Stimulated activated CD4-positive, alpha-beta T cell treated with anti-CD3 and anti-CD28 coated beads, Interleukin-15, amount 100 ng/mL, for 24 hours (primary cell): Measurements from ENCODE around the gene ATAD3B.
"Not testable (repeated sequence)": the region's sequence is repeated elsewhere in the genome, so short reads cannot be mapped to it uniquely, and the experiment has no call there.

Source experiments
- DNase-seq: peaks from one replicate; pipeline ENCODE4 v3.0.0-alpha.2; 2020

The ATAD3B gene

GRCh38 chr1:1482856-1483255, 11.3 kb downstream of the ATAD3B start:
- no peak for DNase-seq

DNA sequence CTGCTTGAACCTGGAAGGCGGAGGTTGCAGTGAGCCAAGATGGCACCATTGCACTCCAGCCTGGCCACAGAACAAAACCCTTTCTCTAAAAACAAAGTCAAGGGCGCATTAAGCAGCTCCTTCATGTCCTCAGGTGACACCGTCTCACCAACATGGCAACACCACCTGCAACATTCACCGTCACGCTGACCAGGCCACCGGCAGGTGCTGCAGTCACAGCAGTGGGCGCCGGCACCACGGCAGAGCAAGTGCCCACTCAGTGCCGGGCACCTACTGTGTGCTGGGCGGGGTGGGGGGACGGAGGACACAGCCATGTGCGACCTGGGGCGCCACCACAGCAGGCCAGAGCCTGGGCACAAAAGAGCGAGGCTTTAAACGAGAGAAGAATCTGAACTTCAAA, 12.1 kb downstream of the ATAD3B start:
- DNase-seq: no peak

DNA sequence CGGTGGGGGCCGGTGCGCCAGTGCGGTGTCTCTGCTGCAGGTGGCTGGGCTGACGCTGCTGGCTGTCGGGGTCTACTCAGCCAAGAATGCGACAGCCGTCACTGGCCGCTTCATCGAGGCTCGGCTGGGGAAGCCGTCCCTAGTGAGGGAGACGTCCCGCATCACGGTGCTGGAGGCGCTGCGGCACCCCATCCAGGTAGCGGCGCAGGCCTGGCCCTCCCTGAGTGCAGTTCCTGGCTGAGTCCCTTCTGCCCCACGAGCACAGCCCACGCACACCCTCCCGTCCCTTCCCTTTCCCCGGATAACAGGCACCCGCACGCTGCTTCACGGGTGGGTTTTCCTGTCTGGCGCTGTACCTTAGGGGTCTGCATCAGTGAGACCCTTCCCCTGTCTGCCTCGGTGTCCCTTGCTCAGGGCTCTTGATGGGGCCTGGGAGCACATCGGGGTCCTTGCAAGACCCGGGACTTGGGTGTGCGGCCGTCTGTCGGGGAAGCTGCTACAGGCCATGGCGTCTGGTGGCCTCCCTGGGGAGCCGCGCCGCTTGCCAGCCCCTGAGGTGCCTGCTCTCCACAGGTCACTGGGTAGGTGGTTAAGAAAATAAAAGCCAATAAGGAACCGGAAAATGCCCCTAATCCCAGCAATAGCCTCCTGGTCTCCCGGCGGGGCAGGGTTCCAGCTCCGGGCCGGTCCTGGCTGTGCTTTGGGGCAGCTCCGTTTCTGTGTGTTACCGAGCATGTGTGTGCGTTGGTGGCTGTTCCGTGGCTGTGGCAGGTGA, 13.6 kb downstream of the ATAD3B start:
- DNase-seq: not testable (repeated sequence)

DNA sequence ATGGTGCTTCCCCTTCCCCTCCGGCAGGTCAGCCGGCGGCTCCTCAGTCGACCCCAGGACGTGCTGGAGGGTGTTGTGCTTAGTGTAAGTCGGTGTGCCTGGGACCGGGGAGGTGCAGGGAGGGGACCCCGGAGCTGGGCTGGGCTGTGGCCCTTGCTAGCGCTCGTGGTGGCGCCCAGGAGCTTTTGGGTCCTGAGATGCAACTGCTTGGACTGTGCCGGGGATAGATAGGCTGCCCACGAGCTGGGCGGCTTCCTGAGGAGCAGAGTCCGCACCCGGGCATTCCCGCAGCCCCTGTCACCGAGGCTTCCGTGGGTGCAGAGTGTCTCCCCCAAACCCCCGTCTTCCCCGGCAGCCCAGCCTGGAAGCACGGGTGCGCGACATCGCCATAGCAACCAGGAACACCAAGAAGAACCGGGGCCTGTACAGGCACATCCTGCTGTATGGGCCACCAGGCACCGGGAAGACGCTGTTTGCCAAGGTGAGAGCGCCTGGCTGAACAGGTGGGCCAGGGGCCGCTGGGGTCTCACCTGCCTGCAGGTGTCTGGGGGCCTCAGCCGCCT, 14.3 kb downstream of the ATAD3B start:
- DNase-seq: not testable (repeated sequence)

- DNase-seq: no peak
Observed at GRCh38 chr1:1487701-1488100, 16.1 kb downstream of the ATAD3B start.

DNA sequence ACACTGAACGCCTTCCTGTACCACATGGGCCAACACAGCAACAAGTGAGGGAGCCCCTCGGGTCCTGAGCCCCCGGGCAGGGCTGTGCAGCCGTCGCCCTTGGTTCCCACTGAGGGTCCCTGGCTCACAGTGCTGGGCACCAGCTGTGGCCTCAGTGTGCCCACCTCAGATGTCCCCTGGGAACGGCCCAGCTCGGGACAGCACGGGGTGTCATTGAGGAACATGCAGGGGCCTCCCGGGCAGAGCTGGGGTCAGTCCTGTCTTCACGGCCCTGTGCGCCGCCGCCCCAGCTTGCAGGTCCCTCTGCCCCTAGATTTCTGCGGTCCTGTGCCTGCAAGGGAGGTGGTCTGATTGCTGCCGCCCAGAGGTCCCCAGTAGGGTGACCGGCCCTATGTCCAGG, 17.7 kb downstream of the ATAD3B start:
- no peak for DNase-seq

DNA sequence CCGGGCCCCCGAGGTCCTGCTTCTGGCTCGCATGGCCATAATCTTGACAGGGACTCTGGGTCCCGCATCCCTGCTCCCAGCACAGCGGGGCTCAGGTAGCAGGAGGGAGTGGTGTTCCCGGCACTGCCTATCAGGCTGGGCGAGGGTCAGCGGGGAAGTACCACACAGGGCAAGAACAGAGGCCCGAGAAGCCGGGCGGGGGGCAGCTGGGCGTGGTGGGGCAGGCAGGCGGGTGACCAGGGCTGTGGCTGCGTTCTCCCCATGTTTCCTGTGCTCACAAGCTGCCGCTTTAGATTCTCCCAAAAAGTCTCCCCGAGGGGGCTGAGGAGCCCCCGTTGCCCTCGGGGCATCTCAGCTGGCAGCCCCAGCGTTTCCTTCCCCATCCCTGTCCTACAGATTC, 18.3 kb downstream of the ATAD3B start:
- DNase-seq: no peak

- no peak for DNase-seq
Observed at GRCh38 chr1:1490633-1491230, 19.2 kb downstream of the ATAD3B start.

- no peak for DNase-seq
Observed at GRCh38 chr1:1491601-1492000, 20.0 kb downstream of the ATAD3B start.

DNA sequence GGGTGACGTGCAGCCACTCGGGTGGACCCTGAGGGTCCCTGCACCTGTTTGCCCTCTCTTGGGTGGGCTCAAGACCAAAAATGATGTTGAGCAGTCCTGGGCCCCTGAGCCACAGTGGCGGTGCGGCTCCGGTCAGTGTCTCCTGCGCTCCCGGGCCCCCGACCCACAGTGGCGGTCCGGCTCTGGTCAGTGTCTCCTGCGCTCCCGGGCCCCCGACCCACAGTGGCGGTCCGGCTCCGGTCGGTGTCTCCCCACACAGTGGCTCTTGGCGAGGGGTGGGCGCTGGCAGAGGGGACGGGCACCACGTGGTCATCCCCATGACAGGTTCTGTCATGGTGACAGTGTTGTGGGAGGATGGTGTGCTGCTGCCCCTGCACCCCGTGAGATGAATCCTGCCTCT, 22.7 kb downstream of the ATAD3B start:
- not testable (repeated sequence) for DNase-seq

DNA sequence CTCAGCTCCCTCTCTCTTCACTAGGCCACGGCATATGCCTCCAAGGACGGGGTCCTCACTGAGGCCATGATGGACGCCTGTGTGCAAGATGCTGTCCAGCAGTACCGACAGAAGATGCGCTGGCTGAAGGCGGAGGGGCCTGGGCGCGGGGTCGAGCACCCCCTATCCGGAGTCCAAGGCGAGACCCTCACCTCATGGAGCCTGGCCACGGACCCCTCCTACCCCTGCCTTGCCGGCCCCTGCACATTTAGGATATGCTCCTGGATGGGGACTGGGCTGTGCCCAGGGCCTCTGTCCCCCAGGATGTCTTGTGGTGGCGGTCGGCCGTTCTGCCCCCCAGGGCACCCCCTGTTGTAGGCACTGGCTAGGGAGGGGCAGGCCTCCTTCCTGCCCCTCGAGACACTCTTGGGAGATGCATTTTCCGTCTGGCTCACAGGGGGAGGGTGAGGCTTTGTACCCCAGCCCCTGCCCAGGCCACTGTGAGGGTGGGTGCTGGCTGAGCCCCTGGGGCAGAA, 24.0 kb downstream of the ATAD3B start:
- not testable (repeated sequence) for DNase-seq

DNA sequence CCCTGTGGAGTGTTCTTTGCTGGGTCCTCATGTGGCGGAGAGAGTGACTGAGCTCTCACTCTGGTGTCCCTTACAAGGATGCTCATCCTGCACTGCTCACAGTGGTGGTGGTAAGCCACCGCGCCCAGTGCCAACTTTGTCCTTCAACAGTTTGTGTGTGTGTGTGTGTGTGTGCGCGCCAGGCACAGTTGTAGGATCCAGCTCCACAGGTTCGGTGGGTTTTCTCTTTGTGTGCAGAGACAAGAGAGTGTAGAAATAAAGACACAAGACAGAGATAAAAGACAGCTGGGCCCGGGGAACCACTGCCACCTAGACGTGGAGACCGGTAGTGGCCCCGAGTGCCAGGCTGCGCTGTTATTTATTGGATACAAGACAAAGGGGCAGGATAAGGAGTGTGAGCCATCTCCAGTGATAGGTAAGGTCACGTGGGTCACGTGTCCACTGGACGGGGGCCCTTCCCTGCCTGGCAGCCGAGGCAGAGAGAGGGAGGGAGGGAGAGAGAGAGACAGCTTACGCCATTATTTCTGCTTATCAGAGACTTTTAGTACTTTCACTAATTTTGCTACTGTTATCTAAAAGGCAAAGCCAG, 33.3 kb downstream of the ATAD3B start:
- peak; percentile 83 for DNase-seq

DNA sequence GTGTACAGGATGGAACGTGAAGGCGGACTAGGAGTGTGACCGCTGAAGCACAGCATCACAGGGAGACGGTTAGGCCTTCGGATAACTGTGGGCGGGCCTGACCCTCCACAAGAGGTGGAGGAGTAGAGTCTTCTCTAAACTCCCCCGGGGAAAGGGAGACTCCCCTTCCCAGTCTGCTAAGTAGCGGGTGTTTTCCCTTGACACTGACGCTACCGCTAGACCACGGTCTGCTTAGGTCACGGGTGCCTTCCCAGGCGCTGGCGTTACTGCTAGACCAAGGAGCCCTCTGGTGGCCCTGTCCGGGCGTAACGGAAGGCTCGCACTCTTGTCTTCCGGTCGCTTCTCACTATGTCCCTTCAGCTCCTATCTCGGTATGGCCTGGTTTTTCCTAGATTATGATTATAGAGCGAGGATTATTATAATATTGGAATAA, 33.8 kb downstream of the ATAD3B start:
- peak; percentile 44 for DNase-seq

DNA sequence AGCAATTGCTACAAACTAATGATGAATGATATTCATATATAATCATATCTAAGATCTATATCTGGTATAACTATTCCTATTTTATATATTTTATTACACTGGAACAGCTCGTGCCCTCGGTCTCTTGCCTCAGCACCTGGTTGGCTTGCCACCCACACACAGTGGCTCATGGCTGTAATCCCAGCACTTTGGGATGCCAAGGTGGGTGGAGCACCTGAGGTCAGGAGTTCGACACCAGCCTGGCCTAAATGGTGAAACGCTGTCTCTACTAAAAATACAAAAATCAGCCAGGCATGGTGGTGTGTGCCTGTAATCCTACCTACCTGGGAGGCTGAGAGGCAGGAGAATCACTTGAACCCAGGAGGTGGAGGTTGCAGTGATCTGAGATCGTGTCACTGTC, 34.2 kb downstream of the ATAD3B start:
- not testable (repeated sequence) for DNase-seq

DNA sequence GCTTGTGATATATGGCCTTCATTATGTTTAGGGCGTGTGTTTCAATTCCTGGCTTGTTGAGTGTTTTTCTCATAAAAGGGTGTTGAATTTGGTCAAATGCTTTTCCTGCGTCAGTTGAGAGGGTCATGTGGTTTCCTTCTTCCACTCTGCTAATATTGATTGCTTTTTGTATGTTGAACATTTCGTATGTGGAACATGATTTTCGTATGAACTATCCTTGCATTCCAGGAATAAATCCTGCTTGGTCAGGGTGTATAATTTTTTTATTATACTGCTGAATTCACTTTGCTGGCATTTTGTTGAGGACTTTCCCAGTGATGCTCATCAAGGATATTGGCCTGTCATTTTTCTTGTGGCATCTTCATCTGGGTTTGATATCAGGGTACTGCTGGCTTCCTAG, 35.7 kb downstream of the ATAD3B start:
- no peak for DNase-seq

DNA sequence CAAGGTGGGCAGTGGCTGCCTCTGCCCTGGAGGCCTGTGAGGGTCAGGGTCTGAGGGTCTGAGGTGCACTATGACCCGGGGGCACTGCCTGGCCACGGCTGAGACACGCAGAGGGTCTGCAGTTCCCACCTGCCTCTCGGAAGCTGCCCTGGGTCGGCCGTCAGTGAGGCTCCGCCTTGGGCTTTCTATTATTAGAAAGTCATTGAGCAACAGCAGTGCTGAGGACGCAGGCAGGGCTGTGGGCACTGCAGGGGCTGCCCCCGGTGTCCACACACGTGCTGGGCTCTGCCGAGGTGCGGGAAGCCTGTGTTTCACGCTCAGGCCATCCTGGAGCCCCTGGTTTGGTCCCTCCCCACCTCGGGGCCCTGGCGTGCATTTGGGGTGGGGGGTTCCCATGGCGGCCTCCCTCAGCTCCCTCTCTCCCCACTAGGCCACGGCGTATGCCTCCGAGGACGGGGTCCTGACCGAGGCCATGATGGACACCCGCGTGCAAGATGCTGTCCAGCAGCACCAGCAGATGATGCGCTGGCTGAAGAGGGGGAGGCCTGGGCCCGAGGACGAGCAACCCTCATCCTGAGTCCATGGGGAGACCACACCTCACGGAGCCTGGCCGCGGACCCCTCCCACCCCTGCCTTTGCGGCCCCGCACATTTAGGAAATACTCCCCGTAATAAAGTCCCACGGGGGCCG, 37.4 kb downstream of the ATAD3B start:
- DNase-seq: not testable (repeated sequence)

DNA sequence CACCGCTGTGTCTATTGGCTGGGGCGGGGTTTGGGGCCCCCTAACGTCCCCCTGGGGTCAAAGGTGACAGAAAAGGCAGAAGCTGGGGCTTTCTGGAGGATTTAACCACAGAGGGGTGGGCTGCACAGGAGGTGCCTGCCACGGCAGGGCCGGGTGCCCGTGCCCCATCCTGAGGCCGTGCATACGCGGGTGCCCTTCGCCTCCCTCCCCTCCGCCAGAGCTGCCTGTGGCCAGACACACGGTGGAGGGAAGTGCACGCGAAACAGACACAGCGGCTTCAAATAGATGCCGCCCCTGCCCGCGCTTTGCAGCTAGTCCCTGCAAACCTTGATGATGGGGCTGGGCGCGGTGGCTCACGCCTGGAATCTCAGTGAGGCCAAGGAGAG, 37.9 kb downstream of the ATAD3B start:
- DNase-seq: not testable (repeated sequence)

GRCh38 chr1:1510912-1511532, 39.5 kb downstream of the ATAD3B start:
- peak; percentile 37 for DNase-seq

GRCh38 chr1:1511533-1512285, 40.1 kb downstream of the ATAD3B start, which contains the start of gene ATAD3A:
Gene ATAD3A, plus strand, starts transcription at chr1:1512162. Its CDS starts 107 bp downstream, at chr1:1512269.
- peak; percentile 98 for DNase-seq

GRCh38 chr1:1512425-1512824, 40.9 kb downstream of the ATAD3B start:
- peak; percentile 31 for DNase-seq

- DNase-seq: not testable (repeated sequence)
Observed at GRCh38 chr1:1513675-1514074, 42.1 kb downstream of the ATAD3B start.

DNA sequence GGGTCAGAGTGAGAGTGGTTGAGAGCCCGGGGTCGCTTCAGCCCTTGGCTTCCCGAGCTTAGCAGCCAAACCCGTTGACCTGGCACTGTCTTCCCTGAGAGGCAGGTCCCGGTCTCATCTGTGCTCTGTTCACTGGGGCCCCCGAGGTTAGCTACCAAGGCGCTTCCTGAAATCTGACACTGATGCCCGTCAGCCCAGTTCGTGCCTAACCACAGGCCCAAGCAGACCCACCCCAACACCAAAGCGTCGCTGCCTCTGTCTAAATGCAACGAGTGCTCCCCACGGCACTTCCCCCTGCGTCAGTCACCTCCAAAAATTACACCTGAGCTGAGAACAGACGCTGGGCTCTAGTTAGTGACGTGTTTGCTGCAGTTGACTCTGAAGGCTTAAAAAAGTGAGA, 42.8 kb downstream of the ATAD3B start:
- DNase-seq: not testable (repeated sequence)
